GM12801 (cell line): Measurements from ENCODE around the gene KMT5C.
A peak's percentile ranks its signal among the peaks of the same experiment; 100 is the strongest.

Source experiments
- CTCF ChIP-seq: IDR thresholded peaks from one replicate; pipeline ENCODE4 v1.5.1; 2011; ENCODE audit warnings: control low read depth; ENCODE audit not compliant: insufficient read length; ENCODE audit errors: extremely low read depth

The KMT5C gene

GRCh38 chr19:55339105-55339888 lies at the start of gene KMT5C:
KMT5C (plus strand) TSS chr19:55339876; CDS start chr19:55341937, 2,061 bp downstream.
- TF ChIP-seq CTCF = no peak

GRCh38 chr19:55297267-55297666 lies 42.4 kb upstream of the KMT5C start:
- no peak for TF ChIP-seq CTCF

GRCh38 chr19:55299991-55300390 lies 39.7 kb upstream of the KMT5C start:
- TF ChIP-seq CTCF = no peak

GRCh38 chr19:55300886-55301458 lies 38.7 kb upstream of the KMT5C start:
- TF ChIP-seq CTCF = no peak

- TF ChIP-seq CTCF = peak; percentile 22
Measured at GRCh38 chr19:55301459-55302317, 38.0 kb upstream of the KMT5C start.

GRCh38 chr19:55302318-55302703 lies 37.4 kb upstream of the KMT5C start:
- TF ChIP-seq CTCF = no peak

- no peak for TF ChIP-seq CTCF
Measured at GRCh38 chr19:55303477-55303876, 36.2 kb upstream of the KMT5C start.
